ENCODE results near the gene COQ10A.

The COQ10A gene

DNA sequence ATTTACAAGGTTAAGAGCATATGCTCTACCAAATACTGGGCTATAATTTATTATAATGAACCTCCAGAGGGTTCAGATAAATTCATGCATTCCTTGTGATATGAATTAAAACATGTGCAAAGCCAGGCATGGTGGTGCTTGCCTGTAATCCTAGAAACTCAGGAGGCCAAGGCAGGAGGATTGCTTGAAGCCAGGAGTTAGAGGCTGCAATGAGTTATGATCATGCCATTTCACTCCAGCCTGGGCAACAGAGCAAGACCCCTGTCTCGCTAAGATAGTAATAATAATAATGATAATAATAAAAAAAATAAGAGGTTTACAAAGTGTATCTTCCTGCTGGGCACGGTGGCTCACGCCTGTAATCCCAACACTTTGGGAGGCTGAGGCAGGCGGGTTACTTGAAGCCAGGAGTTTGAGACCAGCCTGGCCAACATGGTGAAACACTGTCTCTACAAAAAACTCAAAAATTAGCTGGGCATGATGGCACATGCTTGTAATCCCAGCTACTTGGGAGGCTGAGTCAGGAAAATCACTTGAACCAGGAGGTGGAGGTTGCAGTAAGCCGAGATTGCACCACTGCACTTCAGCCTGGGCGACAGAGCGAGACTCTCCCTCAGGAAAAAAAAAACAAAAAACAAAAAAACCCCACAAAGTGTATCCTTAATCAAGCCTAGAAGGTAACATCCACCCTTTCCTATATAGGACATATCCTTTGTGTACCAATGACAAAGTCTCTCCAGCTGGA, 40.7 kb downstream of the COQ10A start:
- no peaks in the 10 kb centered on the region for H3K79me2 ChIP-seq (ENCODE audit: low read length)
- no peaks in the 10 kb centered on the region for H4K20me1 ChIP-seq (ENCODE audit: insufficient read depth, low read length)
- no peaks in the 10 kb centered on the region for H3K9me3 ChIP-seq (ENCODE audit: insufficient read depth, low read length)
- no peaks in the 10 kb centered on the region for H3K27me3 ChIP-seq (ENCODE audit: low read depth, low read length)
- TF ChIP-seq, protein P1, sequence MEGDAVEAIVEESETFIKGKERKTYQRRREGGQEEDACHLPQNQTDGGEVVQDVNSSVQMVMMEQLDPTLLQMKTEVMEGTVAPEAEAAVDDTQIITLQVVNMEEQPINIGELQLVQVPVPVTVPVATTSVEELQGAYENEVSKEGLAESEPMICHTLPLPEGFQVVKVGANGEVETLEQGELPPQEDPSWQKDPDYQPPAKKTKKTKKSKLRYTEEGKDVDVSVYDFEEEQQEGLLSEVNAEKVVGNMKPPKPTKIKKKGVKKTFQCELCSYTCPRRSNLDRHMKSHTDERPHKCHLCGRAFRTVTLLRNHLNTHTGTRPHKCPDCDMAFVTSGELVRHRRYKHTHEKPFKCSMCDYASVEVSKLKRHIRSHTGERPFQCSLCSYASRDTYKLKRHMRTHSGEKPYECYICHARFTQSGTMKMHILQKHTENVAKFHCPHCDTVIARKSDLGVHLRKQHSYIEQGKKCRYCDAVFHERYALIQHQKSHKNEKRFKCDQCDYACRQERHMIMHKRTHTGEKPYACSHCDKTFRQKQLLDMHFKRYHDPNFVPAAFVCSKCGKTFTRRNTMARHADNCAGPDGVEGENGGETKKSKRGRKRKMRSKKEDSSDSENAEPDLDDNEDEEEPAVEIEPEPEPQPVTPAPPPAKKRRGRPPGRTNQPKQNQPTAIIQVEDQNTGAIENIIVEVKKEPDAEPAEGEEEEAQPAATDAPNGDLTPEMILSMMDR (IDR thresholded peaks at IDR 0.05; ENCODE audit: low read depth, low read length) = no peak
- no peak for TF ChIP-seq EZH2phosphoT487 (IDR thresholded peaks at IDR 0.05; ENCODE audit: low read depth)
- H3K9ac ChIP-seq (ENCODE audit: low read length) = no peak overlapping the region
- H3K36me3 ChIP-seq (replicated peaks; ENCODE audit: low read depth, low read length) = peaks cover 23% of the 10 kb centered on the region
- H3K4me2 ChIP-seq (ENCODE audit: low read length) = no peak overlapping the region
- no peak overlapping the region for H3K27ac ChIP-seq (ENCODE audit: low read length)
- H2AFZ ChIP-seq (ENCODE audit: low read depth, low read length) = no peak overlapping the region
- no peak overlapping the region for H3K4me3 ChIP-seq (ENCODE audit: low read length)
- H3K4me1 ChIP-seq (ENCODE audit: low read length) = peaks cover 6% of the 10 kb centered on the region

DNA sequence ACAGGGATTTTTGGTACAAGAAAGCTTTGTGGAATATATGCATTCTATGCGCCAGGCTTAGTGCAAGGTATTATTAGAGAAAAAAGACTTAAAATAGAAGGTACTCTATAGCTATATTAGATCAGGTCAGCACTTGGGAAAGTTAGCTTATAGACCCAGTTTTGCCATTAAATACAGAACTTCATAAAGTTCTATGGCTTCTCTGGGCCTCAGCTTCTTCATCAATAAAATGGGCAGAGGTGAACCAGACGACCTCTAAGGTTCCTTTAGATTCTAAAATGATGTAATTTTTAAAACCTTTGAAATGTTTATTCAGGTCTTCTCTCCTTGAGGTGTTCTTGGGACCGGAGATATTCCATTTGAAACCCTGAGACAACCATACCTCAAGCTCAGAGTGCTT, 42.0 kb downstream of the COQ10A start:
- Histone ChIP-seq H3K36me3 (replicated peaks; ENCODE audit: low read depth, low read length) (peaks cover 23% of the 10 kb centered on the region), H3K4me2 (ENCODE audit: low read length) (no peak overlapping the region), H3K79me2 (ENCODE audit: low read length) (no peaks in the 10 kb centered on the region), H3K4me1 (ENCODE audit: low read length) (no peaks in the 10 kb centered on the region), H2AFZ (ENCODE audit: low read depth, low read length) (no peak overlapping the region), H4K20me1 (ENCODE audit: insufficient read depth, low read length) (no peaks in the 10 kb centered on the region), H3K9ac (ENCODE audit: low read length) (no peak overlapping the region), H3K27ac (ENCODE audit: low read length) (no peak overlapping the region), H3K4me3 (ENCODE audit: low read length) (no peak overlapping the region), H3K27me3 (ENCODE audit: low read depth, low read length) (no peaks in the 10 kb centered on the region), H3K9me3 (ENCODE audit: insufficient read depth, low read length) (no peaks in the 10 kb centered on the region)
- no peak for TF ChIP-seq EZH2phosphoT487 (IDR thresholded peaks at IDR 0.05; ENCODE audit: low read depth)
- TF ChIP-seq, protein P1 (IDR thresholded peaks at IDR 0.05; ENCODE audit: low read depth, low read length) = no peak

DNA sequence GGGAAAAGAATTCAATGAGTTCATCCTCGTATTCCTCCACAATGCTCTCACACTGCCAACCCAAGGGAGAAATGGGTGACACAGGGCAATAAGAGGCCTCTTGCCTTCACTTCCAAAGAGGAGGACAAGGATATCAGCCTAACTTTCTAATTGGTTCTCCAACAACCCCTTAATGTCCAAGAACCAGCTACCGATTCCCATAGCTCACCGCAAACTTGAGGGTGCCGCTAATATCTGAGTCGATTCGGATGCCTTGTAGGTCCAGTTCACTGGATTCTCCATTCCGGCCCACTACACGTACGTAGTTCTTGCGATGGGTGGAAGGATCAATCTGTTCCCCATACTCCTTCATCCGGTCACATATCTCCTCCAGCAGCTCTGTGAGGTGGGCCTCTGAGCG, 44.3 kb downstream of the COQ10A start:
- Histone ChIP-seq H3K36me3 (replicated peaks; ENCODE audit: low read depth, low read length) (peaks cover 28% of the 10 kb centered on the region), H4K20me1 (ENCODE audit: insufficient read depth, low read length) (no peaks in the 10 kb centered on the region), H3K27me3 (ENCODE audit: low read depth, low read length) (no peaks in the 10 kb centered on the region), H3K79me2 (ENCODE audit: low read length) (peaks cover 18% of the 10 kb centered on the region), H3K9me3 (ENCODE audit: insufficient read depth, low read length) (no peaks in the 10 kb centered on the region), H3K4me1 (ENCODE audit: low read length) (peaks cover 6% of the 10 kb centered on the region), H3K4me3 (ENCODE audit: low read length) (no peak overlapping the region), H3K9ac (ENCODE audit: low read length) (no peak overlapping the region), H2AFZ (ENCODE audit: low read depth, low read length) (no peak overlapping the region), H3K4me2 (ENCODE audit: low read length) (no peak overlapping the region), H3K27ac (ENCODE audit: low read length) (no peak overlapping the region)
- TF ChIP-seq, protein P1 (IDR thresholded peaks at IDR 0.05; ENCODE audit: low read depth, low read length) = no peak
- TF ChIP-seq EZH2phosphoT487 (IDR thresholded peaks at IDR 0.05; ENCODE audit: low read depth) = no peak

DNA sequence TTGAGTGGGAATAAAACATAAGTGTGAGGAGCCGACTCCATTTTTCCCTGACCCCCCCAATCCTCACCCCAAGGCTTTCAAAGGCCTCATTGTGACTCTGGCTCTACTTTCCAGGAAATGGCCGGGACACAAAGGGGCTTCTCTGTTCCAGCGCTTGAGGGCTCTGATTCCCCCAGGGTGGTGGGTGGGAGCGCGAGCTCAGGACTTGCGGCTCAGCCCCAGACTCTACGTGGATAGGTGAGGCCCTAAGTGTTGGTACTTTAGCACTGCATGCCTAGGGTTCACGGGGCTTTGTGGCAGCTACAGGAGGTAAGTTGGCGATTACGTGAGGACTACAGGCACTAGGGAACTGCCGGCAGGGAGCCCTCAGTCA, 48.5 kb downstream of the COQ10A start:
- Histone ChIP-seq H3K4me3 (ENCODE audit: low read length) (peak overlapping the region; percentile 83), H3K4me1 (ENCODE audit: low read length) (peaks cover 11% of the 10 kb centered on the region), H3K27ac (ENCODE audit: low read length) (peak overlapping the region; percentile 83), H3K36me3 (replicated peaks; ENCODE audit: low read depth, low read length) (peaks cover 18% of the 10 kb centered on the region), H3K79me2 (ENCODE audit: low read length) (peaks cover 18% of the 10 kb centered on the region), H3K9me3 (ENCODE audit: insufficient read depth, low read length) (no peaks in the 10 kb centered on the region), H3K9ac (ENCODE audit: low read length) (peak overlapping the region; percentile 88), H2AFZ (ENCODE audit: low read depth, low read length) (peak overlapping the region; percentile 85; the same call in 1 of the 2 replicates), H3K27me3 (ENCODE audit: low read depth, low read length) (no peaks in the 10 kb centered on the region), H3K4me2 (ENCODE audit: low read length) (peak overlapping the region; percentile 79), H4K20me1 (ENCODE audit: insufficient read depth, low read length) (no peaks in the 10 kb centered on the region)
- no peak for TF ChIP-seq EZH2phosphoT487 (IDR thresholded peaks at IDR 0.05; ENCODE audit: low read depth)
- TF ChIP-seq, protein P1 (IDR thresholded peaks at IDR 0.05; ENCODE audit: low read depth, low read length) = no peak
